Coronary artery (tissue), 2 donors: ENCODE measurements around the gene SHROOM3.

Experiments used
- DNase-seq: peaks from one replicate; pipeline ENCODE4 v3.0.0-alpha.2; 2017; ENCODE audit warnings: low spot score
- H3K27ac ChIP-seq, 2 donors: fragments of 200-600 bp; sonication (generic); one replicate each; pipeline ENCODE4 v1.5.1; 2016 to 2019
- H3K4me3 ChIP-seq: fragments of 200-600 bp; sonication (generic); 2 replicates; pipeline ENCODE4 v1.5.1; 2016; ENCODE audit warnings: mild to moderate bottlenecking, moderate library complexity
- TF ChIP-seq, protein P1 (sequence below): fragments of 200-600 bp; sonication (generic); IDR thresholded peaks from one replicate; pipeline ENCODE4 v1.5.1; 2019; ENCODE audit warnings: antibody characterized with exemption

SHROOM3 gene

DNA sequence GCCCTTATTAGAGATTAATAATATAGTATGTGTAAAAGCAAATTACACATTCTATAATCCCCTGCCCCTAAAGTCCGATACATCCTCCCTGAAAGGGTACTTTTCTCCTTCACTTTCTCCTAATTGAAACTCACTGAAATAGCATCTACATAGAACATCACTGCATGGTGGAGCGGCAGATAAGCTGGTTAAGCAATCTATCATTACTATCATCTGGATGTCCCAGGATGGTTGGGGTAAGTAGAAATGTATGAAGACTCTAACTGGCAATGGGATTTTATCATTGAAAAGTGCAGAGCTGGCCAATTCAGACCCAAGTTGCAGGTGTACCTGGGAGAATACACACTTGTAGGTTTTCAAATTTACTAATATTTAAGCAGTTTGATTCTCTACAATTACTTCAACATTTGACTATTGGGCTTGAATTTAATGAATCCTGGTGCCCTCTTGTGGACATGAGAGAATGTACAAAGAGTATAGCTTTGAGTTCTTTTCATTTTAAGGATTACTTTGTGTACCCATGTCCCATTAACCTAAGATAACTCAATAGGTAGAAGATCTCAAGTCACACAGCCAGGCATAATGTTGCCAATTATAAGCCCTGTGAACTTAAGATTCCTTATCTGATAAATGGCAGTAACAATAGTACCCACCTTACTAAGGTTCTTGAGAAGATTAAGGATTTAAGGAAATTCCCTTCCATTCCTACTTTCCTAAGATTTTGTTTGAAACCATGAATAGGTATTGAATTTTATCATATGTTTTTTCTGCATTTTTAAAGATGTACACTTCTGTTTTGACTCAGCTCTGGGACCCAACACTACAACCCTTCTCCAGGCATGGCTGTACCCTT lies 69.8 kb downstream of the SHROOM3 start:
- Histone ChIP-seq H3K27ac (no peak overlapping the region), H3K4me3 (no peak overlapping the region)
- no peak for DNase-seq
- TF ChIP-seq, protein P1, sequence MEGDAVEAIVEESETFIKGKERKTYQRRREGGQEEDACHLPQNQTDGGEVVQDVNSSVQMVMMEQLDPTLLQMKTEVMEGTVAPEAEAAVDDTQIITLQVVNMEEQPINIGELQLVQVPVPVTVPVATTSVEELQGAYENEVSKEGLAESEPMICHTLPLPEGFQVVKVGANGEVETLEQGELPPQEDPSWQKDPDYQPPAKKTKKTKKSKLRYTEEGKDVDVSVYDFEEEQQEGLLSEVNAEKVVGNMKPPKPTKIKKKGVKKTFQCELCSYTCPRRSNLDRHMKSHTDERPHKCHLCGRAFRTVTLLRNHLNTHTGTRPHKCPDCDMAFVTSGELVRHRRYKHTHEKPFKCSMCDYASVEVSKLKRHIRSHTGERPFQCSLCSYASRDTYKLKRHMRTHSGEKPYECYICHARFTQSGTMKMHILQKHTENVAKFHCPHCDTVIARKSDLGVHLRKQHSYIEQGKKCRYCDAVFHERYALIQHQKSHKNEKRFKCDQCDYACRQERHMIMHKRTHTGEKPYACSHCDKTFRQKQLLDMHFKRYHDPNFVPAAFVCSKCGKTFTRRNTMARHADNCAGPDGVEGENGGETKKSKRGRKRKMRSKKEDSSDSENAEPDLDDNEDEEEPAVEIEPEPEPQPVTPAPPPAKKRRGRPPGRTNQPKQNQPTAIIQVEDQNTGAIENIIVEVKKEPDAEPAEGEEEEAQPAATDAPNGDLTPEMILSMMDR: peak; percentile 64

DNA sequence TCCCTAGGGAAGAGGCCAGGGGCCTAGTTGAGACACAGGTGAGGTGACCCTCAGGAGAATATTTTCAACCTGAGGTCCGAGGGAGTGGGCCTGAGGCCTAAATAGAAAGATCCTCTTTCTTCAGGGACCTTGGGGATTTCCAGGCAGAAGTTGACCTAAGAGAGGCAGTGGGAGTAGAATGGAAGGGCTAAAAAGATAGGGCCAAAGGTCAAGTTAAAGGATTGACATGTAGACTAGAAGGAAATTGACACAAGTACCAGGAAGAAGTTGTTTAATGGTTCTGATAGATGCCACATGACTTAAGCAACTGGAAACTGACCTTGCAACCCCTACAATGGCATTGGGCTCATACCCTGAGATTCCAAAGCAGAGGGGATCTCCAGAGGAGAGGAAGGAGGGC lies 76.9 kb downstream of the SHROOM3 start:
- DNase-seq: no peak
- Histone ChIP-seq H3K4me3 (no peak overlapping the region), H3K27ac (no peak overlapping the region)
- TF ChIP-seq, protein P1: no peak

DNA sequence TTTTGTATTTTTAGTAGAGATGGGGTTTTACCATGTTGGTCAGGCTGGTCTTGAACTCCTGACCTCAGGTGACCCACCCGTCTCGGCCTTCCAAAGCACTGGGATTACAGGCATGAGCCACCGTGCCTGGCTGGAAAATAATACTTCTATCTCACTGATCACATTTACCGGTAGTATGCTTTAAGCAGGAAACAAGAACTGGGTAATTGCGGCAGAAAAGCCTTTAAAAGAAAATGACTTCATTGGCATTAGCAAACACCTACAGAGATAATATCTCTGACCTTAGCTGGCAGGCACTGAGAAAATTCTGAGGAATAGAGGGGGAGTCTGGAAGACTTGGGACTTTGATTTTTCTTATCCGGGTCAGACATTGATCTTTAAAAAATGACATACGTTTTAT lies 78.5 kb downstream of the SHROOM3 start:
- H3K27ac ChIP-seq: no peak overlapping the region
- TF ChIP-seq, protein P1: no peak
- DNase-seq: no peak
- H3K4me3 ChIP-seq: no peak overlapping the region

DNA sequence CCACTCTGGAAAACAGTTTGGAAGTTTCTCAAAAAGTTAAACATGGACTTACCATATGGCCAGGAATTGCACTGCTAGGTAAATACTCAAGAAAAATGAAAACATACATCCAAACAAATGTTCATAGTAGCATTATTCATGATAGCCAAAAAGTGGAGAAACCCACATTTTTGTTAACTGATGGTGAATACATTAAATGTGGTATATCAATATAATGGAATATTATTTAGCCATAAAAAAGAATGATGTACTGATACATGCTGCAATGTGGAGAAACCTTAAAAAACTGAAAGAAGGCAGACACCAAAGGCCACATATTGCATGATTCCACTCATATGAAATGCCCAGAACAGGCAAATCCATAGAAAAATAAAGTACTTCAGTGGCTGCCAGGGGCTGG lies 79.1 kb downstream of the SHROOM3 start:
- no peak overlapping the region for H3K27ac ChIP-seq
- TF ChIP-seq, protein P1: no peak
- no peak for DNase-seq
- H3K4me3 ChIP-seq: no peak overlapping the region

DNA sequence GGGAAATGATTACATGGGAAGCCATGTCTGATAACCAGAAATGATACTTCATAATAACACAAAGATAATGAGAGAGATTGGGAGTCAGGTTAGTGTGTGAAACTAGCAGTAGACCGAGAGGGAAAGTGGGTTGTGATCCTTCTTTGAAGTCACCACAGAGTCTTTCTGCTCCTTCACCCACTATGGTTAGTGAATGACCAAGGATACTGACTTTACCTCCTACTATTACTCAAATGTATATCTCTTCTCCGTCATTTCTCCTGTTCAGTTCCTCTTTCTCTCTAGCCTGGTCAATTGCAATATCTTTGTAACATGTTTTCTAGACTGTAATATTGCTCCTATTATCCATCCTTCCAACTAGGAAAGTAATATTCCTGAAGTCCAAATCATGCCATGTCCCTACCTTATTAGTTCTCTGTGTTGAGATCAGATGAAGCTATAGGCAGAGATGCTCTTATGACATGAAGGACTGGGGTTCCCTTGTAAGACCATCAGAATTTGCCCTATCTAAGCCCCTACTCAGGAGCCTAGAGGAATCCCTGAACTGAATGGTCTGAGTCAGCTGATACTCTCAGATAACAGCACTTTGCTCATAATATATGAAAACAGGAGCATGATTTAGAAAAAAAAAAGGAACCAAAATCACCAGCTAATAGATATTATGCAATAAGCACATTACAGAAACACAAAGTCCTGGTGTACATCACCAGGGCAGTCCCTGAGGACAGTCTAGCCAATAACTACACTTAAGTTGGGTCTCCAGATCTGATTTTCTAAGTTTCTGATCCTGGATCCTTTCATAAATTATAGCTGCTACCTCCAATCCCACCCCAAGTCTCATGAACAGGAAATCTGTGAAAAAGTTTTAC lies 81.2 kb downstream of the SHROOM3 start:
- H3K4me3 ChIP-seq: no peak overlapping the region
- TF ChIP-seq, protein P1: no peak
- no peak overlapping the region for H3K27ac ChIP-seq
- DNase-seq: no peak

DNA sequence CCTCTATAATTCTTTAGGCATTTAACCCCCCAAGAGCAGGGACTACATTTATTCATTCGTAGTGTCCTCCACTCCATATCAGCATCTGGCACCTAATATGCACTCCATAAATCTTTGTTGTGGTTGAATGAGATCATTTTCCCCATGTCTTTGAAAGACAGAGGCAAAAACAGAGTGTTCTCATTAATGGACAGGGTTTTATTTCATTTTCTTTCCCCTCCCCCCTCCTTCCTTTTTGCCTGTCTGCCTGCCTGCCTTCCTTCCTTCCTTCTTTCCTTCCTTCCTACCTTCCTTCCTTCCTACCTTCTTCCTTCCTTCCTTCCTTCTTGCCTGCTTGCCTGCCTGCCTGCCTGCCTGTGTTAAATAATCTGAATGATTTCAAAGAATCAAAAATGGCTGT lies 83.2 kb downstream of the SHROOM3 start:
- TF ChIP-seq, protein P1: no peak
- Histone ChIP-seq H3K4me3 (no peak overlapping the region), H3K27ac (no peak overlapping the region)
- DNase-seq: no peak
